WTC11 (cell line): Measurements from ENCODE around the gene KCNK7. TPM values are rescaled to one million over a fixed set of nuclear protein-coding genes. Genes with fewer than 3 reads are reported as not detected.

ENCODE experiments used
- ATAC-seq: fragments of 200-7000 bp; cut with Tn5 transposase; 2 replicates; pipeline ENCODE4 v1.10.0; 2021; ENCODE audit warnings: mild to moderate bottlenecking, moderate library complexity
- CTCF ChIA-PET: fragments of 300-600 bp; sonication (Branson Sonifier 250); formaldehyde crosslinking; loops from one replicate; lab custom pipeline; 2021; ENCODE audit warnings: antibody characterized with exemption; lab: Charles Lee
- POLR2A ChIA-PET: fragments of 350-600 bp; sonication (Branson Sonifier 250); formaldehyde crosslinking; loops from one replicate; lab custom pipeline; 2021; ENCODE audit warnings: antibody characterized with exemption; lab: Charles Lee
- DNase-seq: peaks from one replicate; pipeline ENCODE4 v3.0.0; 2021; ENCODE audit warnings: low spot score
- H3K27ac Mint-ChIP-seq: 2 replicates; pipeline ENCODE4 v1.8.0; 2021; ENCODE audit warnings: mixed read lengths
- H3K27me3 Mint-ChIP-seq: 2 replicates; pipeline ENCODE4 v1.8.0; 2021; ENCODE audit warnings: low read depth, mild to moderate bottlenecking, moderate library complexity, mixed read lengths
- H3K36me3 Mint-ChIP-seq: 2 replicates; pipeline ENCODE4 v1.8.0; 2021; ENCODE audit warnings: mixed read lengths
- H3K4me1 Mint-ChIP-seq: 2 replicates; pipeline ENCODE4 v1.8.0; 2022; ENCODE audit warnings: mixed read lengths
- H3K4me3 Mint-ChIP-seq: 2 replicates; pipeline ENCODE4 v1.8.0; 2021; ENCODE audit warnings: mild to moderate bottlenecking, moderate library complexity, mixed read lengths
- H3K9me3 Mint-ChIP-seq: 2 replicates; pipeline ENCODE4 v1.8.0; 2021; ENCODE audit warnings: mixed read lengths
- ARID4B ChIP-seq: sonication (generic); formaldehyde crosslinking; IDR thresholded peaks from 2 replicates; pipeline ENCODE4 v1.8.0; 2023; ENCODE audit warnings: missing genetic modification reagents, mild to moderate bottlenecking, borderline replicate concordance
- ATF1 ChIP-seq: sonication (generic); formaldehyde crosslinking; IDR thresholded peaks from 2 replicates; pipeline ENCODE4 v1.8.1; 2023; ENCODE audit warnings: mild to moderate bottlenecking, moderate library complexity, missing genetic modification reagents
- CBFB ChIP-seq: sonication (generic); formaldehyde crosslinking; IDR thresholded peaks from 2 replicates; pipeline ENCODE4 v1.8.1; 2022; ENCODE audit warnings: mild to moderate bottlenecking, low read depth, missing genetic modification reagents
- CREB1 ChIP-seq: sonication (generic); formaldehyde crosslinking; IDR thresholded peaks from 2 replicates; pipeline ENCODE4 v1.8.0; 2023; ENCODE audit warnings: mild to moderate bottlenecking, missing genetic modification reagents
- GRHL2 ChIP-seq: fragments of 250-450 bp; sonication (Bioruptor Pico); IDR thresholded peaks from 2 replicates; pipeline ENCODE4 v1.8.0; 2022; ENCODE audit warnings: mild to moderate bottlenecking, moderate library complexity; ENCODE audit not compliant: insufficient replicate concordance, severe bottlenecking
- IRF2 ChIP-seq: sonication (generic); formaldehyde crosslinking; IDR thresholded peaks from 2 replicates; pipeline ENCODE4 v1.8.0; 2022; ENCODE audit warnings: low read depth, missing genetic modification reagents, borderline replicate concordance
- JAZF1 ChIP-seq: fragments of 250-450 bp; sonication (Bioruptor Pico); IDR thresholded peaks from 2 replicates; pipeline ENCODE4 v1.9.0; 2021; ENCODE audit warnings: moderate library complexity, mild to moderate bottlenecking, inconsistent platforms
- KAT7 ChIP-seq: sonication (generic); formaldehyde crosslinking; IDR thresholded peaks from 2 replicates; pipeline ENCODE4 v1.8.1; 2023; ENCODE audit warnings: missing genetic modification reagents, mild to moderate bottlenecking, borderline replicate concordance
- MXD4 ChIP-seq: fragments of 250-450 bp; sonication (Bioruptor Pico); IDR thresholded peaks from 2 replicates; pipeline ENCODE4 v1.8.0; 2021; ENCODE audit warnings: mild to moderate bottlenecking, moderate library complexity, borderline replicate concordance
- NFYB ChIP-seq: sonication (generic); formaldehyde crosslinking; conservative IDR thresholded peaks from 2 replicates; pipeline ENCODE4 v1.8.0; 2022; ENCODE audit warnings: low read depth, missing genetic modification reagents
- NR2C2 ChIP-seq: sonication (generic); formaldehyde crosslinking; IDR thresholded peaks from 2 replicates; pipeline ENCODE4 v1.8.0; 2022; ENCODE audit warnings: mild to moderate bottlenecking, missing genetic modification reagents
- SMAD4 ChIP-seq: sonication (generic); formaldehyde crosslinking; IDR thresholded peaks from 2 replicates; pipeline ENCODE4 v1.8.0; 2022; ENCODE audit warnings: mild to moderate bottlenecking, missing genetic modification reagents
- SOX15 ChIP-seq: fragments of 250-450 bp; sonication (Bioruptor Pico); IDR thresholded peaks from 2 replicates; pipeline ENCODE4 v1.9.0; 2021; ENCODE audit warnings: mild to moderate bottlenecking
- ZNF263 ChIP-seq: sonication (generic); formaldehyde crosslinking; IDR thresholded peaks from 2 replicates; pipeline ENCODE4 v1.8.1; 2022; ENCODE audit warnings: low read depth, mild to moderate bottlenecking, moderate library complexity, missing genetic modification reagents
- ZNF281 ChIP-seq: sonication (generic); formaldehyde crosslinking; IDR thresholded peaks from 2 replicates; pipeline ENCODE4 v1.8.0; 2023; ENCODE audit warnings: mild to moderate bottlenecking, missing genetic modification reagents
- ZNF416 ChIP-seq: fragments of 250-450 bp; sonication (Bioruptor Pico); IDR thresholded peaks from 2 replicates; pipeline ENCODE4 v1.9.0; 2021; ENCODE audit warnings: mild to moderate bottlenecking, inconsistent platforms
- total RNA-seq: library from RNA; stranded (reverse); gene quantifications from 3 replicates; pipeline ENCODE4 v1.2.3, GENCODE V29; 2021
- TF ChIP-seq, protein P1 (sequence below): sonication (generic); formaldehyde crosslinking; IDR thresholded peaks from 2 replicates; pipeline ENCODE4 v1.8.1; 2022; ENCODE audit warnings: low read depth, mild to moderate bottlenecking, moderate library complexity, missing genetic modification reagents, borderline replicate concordance
- TF ChIP-seq, protein P2 (sequence below): fragments of 250-450 bp; sonication (Bioruptor Pico); IDR thresholded peaks from 2 replicates; pipeline ENCODE4 v1.9.0; 2021; ENCODE audit warnings: mild to moderate bottlenecking

The KCNK7 gene
- total RNA-seq, 1 experiment from 2014 or later: 1.4 TPM

GRCh38 chr11:65574109-65574810 lies 21.3 kb downstream of the KCNK7 start (continued):
- TF ChIP-seq ZNF416 (no peak), CBFB (CRISPR knock-in tag) (no peak), KAT7 (CRISPR knock-in tag) (peak; percentile 76; the same call in 1 of the 2 replicates), JAZF1 (CRISPR knock-in tag) (no peak), ZNF263 (CRISPR knock-in tag) (no peak), NR2C2 (CRISPR knock-in tag) (no peak), MXD4 (no peak), ATF1 (CRISPR knock-in tag) (no peak), ARID4B (CRISPR knock-in tag) (no peak)
- TF ChIP-seq, protein P1, sequence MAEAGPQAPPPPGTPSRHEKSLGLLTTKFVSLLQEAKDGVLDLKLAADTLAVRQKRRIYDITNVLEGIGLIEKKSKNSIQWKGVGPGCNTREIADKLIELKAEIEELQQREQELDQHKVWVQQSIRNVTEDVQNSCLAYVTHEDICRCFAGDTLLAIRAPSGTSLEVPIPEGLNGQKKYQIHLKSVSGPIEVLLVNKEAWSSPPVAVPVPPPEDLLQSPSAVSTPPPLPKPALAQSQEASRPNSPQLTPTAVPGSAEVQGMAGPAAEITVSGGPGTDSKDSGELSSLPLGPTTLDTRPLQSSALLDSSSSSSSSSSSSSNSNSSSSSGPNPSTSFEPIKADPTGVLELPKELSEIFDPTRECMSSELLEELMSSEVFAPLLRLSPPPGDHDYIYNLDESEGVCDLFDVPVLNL (CRISPR knock-in tag): no peak
- TF ChIP-seq, all 79 proteins: peak for 7

DNA sequence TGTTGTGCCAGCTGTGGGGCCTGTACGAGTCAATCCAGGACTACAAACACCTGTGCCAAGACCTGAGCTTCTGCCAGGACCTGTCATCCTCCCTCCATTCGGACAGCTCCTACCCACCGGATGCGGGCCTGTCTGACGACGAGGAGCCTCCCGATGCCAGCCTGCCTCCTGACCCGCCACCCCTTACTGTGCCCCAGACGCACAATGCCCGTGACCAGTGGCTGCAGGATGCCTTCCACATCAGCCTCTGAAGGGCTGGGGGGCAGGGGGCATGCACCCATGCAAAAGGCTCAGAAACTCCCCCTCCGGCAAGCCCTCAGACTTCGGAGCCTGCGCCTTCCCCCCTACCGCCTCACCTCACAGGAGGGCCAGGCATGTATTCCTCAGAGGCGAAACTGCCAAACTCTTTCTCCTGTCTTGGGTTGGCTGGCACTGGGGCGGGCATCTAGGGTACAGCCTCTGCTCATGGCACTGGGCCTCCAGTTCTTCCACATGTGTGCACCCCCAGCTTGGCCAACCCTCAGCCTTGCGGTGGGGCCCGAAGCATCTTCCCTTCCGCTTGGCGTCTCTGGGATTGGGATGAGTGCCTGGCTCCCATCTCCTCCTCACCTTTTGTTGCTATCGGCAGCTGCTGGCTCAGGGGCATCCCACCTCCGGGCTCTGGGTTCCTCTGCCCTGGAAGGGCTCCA lies 22.1 kb downstream of the KCNK7 start:
- CTCF ChIA-PET: interaction anchor here (0.5 to 6.1 kb wide), 16 partner anchors 8 to 1279 kb away, joined by 3 to 270 read pairs (median 4); partner anchors contain the start of genes KCNK7, LTBP3, MUS81 and SCYL1
- H3K4me1 Mint-ChIP-seq: peaks cover 46% of the 10 kb centered on the region
- no peaks in the 10 kb centered on the region for H3K36me3 Mint-ChIP-seq
- no peaks in the 10 kb centered on the region for H3K9me3 Mint-ChIP-seq
- peaks cover 36% of the 10 kb centered on the region for H3K27me3 Mint-ChIP-seq
- DNase-seq (no peak), ATAC-seq (no peak)
- H3K4me3 Mint-ChIP-seq: peak overlapping the region; percentile 65
- no peak overlapping the region for H3K27ac Mint-ChIP-seq
- POLR2A ChIA-PET: interaction anchor here (1.5 to 2.1 kb wide), 3 partner anchors 13 to 73 kb away, joined by 3 to 6 read pairs (median 4); partner anchors contain the start of gene SIPA1
- TF ChIP-seq, protein P2, sequence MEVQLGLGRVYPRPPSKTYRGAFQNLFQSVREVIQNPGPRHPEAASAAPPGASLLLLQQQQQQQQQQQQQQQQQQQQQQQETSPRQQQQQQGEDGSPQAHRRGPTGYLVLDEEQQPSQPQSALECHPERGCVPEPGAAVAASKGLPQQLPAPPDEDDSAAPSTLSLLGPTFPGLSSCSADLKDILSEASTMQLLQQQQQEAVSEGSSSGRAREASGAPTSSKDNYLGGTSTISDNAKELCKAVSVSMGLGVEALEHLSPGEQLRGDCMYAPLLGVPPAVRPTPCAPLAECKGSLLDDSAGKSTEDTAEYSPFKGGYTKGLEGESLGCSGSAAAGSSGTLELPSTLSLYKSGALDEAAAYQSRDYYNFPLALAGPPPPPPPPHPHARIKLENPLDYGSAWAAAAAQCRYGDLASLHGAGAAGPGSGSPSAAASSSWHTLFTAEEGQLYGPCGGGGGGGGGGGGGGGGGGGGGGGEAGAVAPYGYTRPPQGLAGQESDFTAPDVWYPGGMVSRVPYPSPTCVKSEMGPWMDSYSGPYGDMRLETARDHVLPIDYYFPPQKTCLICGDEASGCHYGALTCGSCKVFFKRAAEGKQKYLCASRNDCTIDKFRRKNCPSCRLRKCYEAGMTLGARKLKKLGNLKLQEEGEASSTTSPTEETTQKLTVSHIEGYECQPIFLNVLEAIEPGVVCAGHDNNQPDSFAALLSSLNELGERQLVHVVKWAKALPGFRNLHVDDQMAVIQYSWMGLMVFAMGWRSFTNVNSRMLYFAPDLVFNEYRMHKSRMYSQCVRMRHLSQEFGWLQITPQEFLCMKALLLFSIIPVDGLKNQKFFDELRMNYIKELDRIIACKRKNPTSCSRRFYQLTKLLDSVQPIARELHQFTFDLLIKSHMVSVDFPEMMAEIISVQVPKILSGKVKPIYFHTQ (CRISPR knock-in tag): no peak
- TF ChIP-seq ZNF281 (CRISPR knock-in tag) (no peak), SOX15 (CRISPR knock-in tag) (no peak), GRHL2 (CRISPR knock-in tag) (no peak), SMAD4 (no peak), CREB1 (no peak), NFYB (CRISPR knock-in tag) (no peak), IRF2 (CRISPR knock-in tag) (no peak)
